SK-N-SH (cell line): ENCODE measurements around the gene GLS. TPM values are rescaled to one million over a fixed set of nuclear protein-coding genes. Genes with fewer than 3 reads are reported as not detected.

Experiments
- CTCF ChIA-PET: fragments of 300-600, 350-600 bp; formaldehyde crosslinking; extraction: SDS; loops from one replicate; lab custom pipeline; 2021; lab: Yijun Ruan, JAX
- POLR2A ChIA-PET: fragments of 350-600 bp; sonication (Branson Sonifier 250); formaldehyde crosslinking; extraction: SDS; loops from one replicate; lab custom pipeline; 2020; ENCODE audit warnings: antibody characterized with exemption, inconsistent platforms; lab: Yijun Ruan, JAX
- DNase-seq: peaks from one replicate; pipeline ENCODE4 v3.0.0; 2012
- H2AFZ ChIP-seq: fragments of 200-600 bp; sonication (generic); 2 replicates; pipeline ENCODE4 v1.8.1; 2016; ENCODE audit warnings: antibody characterized with exemption, mild to moderate bottlenecking, low read depth
- H3F3A ChIP-seq: fragments of 200-600 bp; sonication (generic); replicated peaks from 2 replicates; pipeline ENCODE3; 2016; ENCODE audit warnings: antibody characterized with exemption, mild to moderate bottlenecking; ENCODE audit not compliant: insufficient read depth
- H3K27ac ChIP-seq, 2 experiments: fragments of 200-500 bp in 1 of 2; fragments of 200-600 bp in 1 of 2; sonication (Bioruptor generic) in 1 of 2; sonication (generic), shearing (Covaris generic) in 1 of 2; 2 replicates each; pipeline versions ENCODE4 v1.5.1 to v1.6.1; 2014 to 2016; ENCODE audit warnings: low read depth in 2 of 2, inconsistent platforms in 1 of 2, low read length in 1 of 2, mild to moderate bottlenecking in 1 of 2, mixed read lengths in 1 of 2
- H3K27me3 ChIP-seq: fragments of 200-600 bp; sonication (generic), shearing (Covaris generic); 2 replicates; pipeline ENCODE4 v1.6.1; 2016; ENCODE audit warnings: mixed run types; ENCODE audit not compliant: insufficient read depth
- H3K36me3 ChIP-seq, 2 experiments: fragments of 200-500 bp in 1 of 2; fragments of 200-600 bp in 1 of 2; sonication (Bioruptor generic) in 1 of 2; sonication (generic) in 1 of 2; replicated peaks in 1 of 2; 2 replicates each; pipeline versions ENCODE3 to v1.5.1; 2014 to 2016; ENCODE audit warnings: low read length in 1 of 2, mild to moderate bottlenecking in 1 of 2; ENCODE audit not compliant: insufficient read depth in 2 of 2, control insufficient read depth in 1 of 2
- H3K4me1 ChIP-seq, 2 experiments: fragments of 200-500 bp in 1 of 2; fragments of 200-600 bp in 1 of 2; sonication (Bioruptor generic) in 1 of 2; sonication (generic), shearing (Covaris generic) in 1 of 2; 2 replicates each; pipeline versions ENCODE4 v1.5.1 to v1.6.1; 2014 to 2016; ENCODE audit warnings: low read depth in 1 of 2, low read length in 1 of 2, mixed run types in 1 of 2; ENCODE audit not compliant: insufficient read depth in 2 of 2, control insufficient read depth in 1 of 2
- H3K4me2 ChIP-seq: fragments of 200-600 bp; sonication (generic), shearing (Covaris generic); 2 replicates; pipeline ENCODE4 v1.6.1; 2017; ENCODE audit warnings: mixed run types
- H3K4me3 ChIP-seq, 2 experiments: fragments of 200-500 bp in 1 of 2; fragments of 200-600 bp in 1 of 2; sonication (Bioruptor generic) in 1 of 2; sonication (generic), shearing (Covaris generic) in 1 of 2; 2 replicates each; pipeline versions ENCODE4 v1.5.1 to v1.8.1; 2014 to 2016; ENCODE audit warnings: low read depth in 2 of 2, inconsistent platforms in 1 of 2, low read length in 1 of 2, mild to moderate bottlenecking in 1 of 2, mixed read lengths in 1 of 2, moderate library complexity in 1 of 2
- H3K79me2 ChIP-seq: fragments of 200-600 bp; sonication (generic); 2 replicates; pipeline ENCODE4 v1.8.1; 2017; ENCODE audit warnings: mild to moderate bottlenecking; ENCODE audit not compliant: insufficient read depth
- H3K9ac ChIP-seq: fragments of 200-600 bp; sonication (generic); 2 replicates; pipeline ENCODE4 v1.6.1; 2017; ENCODE audit warnings: mixed run types
- H3K9me2 ChIP-seq: fragments of 200-600 bp; sonication (generic); 2 replicates; pipeline ENCODE4 v1.6.1; 2017; ENCODE audit warnings: mixed run types
- H3K9me3 ChIP-seq: fragments of 200-600 bp; sonication (generic); 2 replicates; pipeline ENCODE4 v1.6.1; 2017; ENCODE audit warnings: mixed run types, mild to moderate bottlenecking, moderate library complexity
- H4K20me1 ChIP-seq: fragments of 200-600 bp; sonication (generic); 2 replicates; pipeline ENCODE4 v1.6.1; 2017; ENCODE audit warnings: mild to moderate bottlenecking, mixed run types; ENCODE audit not compliant: insufficient read depth
- CHD2 ChIP-seq: fragments of 150-350 bp; IDR thresholded peaks from 2 replicates; pipeline ENCODE4 v1.6.1; 2018; ENCODE audit warnings: low read length; ENCODE audit not compliant: partially characterized antibody
- ELF1 ChIP-seq: IDR thresholded peaks from 2 replicates; pipeline ENCODE4 v1.4.0; 2012
- EP300 ChIP-seq, 2 experiments: IDR thresholded peaks; 2 replicates each; pipeline versions ENCODE4 v1.4.0 to v1.6.1; 2012; ENCODE audit warnings: borderline replicate concordance in 1 of 2, low read depth in 1 of 2, low read length in 1 of 2
- EZH2phosphoT487 ChIP-seq: fragments of 200-600 bp; sonication (generic); IDR thresholded peaks from 2 replicates; pipeline ENCODE4 v1.6.1; 2017; ENCODE audit warnings: low read depth, mixed run types, mild to moderate bottlenecking, antibody characterized with exemption, moderate library complexity, borderline replicate concordance
- FOSL2 ChIP-seq: IDR thresholded peaks from 2 replicates; pipeline ENCODE4 v1.4.0; 2012; ENCODE audit warnings: low read depth, mild to moderate bottlenecking, moderate library complexity, borderline replicate concordance
- FOXJ3 ChIP-seq: sonication (generic); formaldehyde crosslinking; IDR thresholded peaks from 2 replicates; pipeline ENCODE4 v1.5.1; 2020; ENCODE audit warnings: mild to moderate bottlenecking, missing genetic modification reagents
- GABPA ChIP-seq: IDR thresholded peaks from 2 replicates; pipeline ENCODE4 v1.4.0; 2012; ENCODE audit warnings: low read depth, mild to moderate bottlenecking
- JUND ChIP-seq: IDR thresholded peaks from 2 replicates; pipeline ENCODE4 v1.4.0; 2012
- NRF1 ChIP-seq: IDR thresholded peaks from 2 replicates; pipeline ENCODE4 v1.6.1; 2012; ENCODE audit warnings: low read depth, mild to moderate bottlenecking, low read length
- RFX5 ChIP-seq: IDR thresholded peaks from 2 replicates; pipeline ENCODE4 v1.6.1; 2012; ENCODE audit warnings: mild to moderate bottlenecking, improper control_type of control experiment, low read length
- RXRA ChIP-seq: IDR thresholded peaks from 2 replicates; pipeline ENCODE4 v1.4.0; 2012; ENCODE audit warnings: low read depth, mild to moderate bottlenecking, borderline replicate concordance
- TAF1 ChIP-seq: IDR thresholded peaks from 2 replicates; pipeline ENCODE4 v1.6.1; 2012; ENCODE audit warnings: low read depth, mild to moderate bottlenecking, low read length, moderate library complexity, borderline replicate concordance
- TCF12 ChIP-seq: IDR thresholded peaks from 2 replicates; pipeline ENCODE4 v1.4.0; 2012
- TEAD4 ChIP-seq: IDR thresholded peaks from 2 replicates; pipeline ENCODE4 v1.4.0; 2012; ENCODE audit warnings: mild to moderate bottlenecking, borderline replicate concordance; ENCODE audit not compliant: insufficient read depth
- YY1 ChIP-seq: IDR thresholded peaks from 2 replicates; pipeline ENCODE4 v1.4.0; 2012; ENCODE audit warnings: low read depth, mild to moderate bottlenecking
- WGBS: methylation state at CpG from one replicate; pipeline ENCODE4 v1.1.6; 2017; ENCODE audit warnings: low lambda C conversion rate; 5-methylcytosine and 5-hydroxymethylcytosine counted together
- polyA plus RNA-seq, 3 experiments: library from polyadenylated mRNA; depleted of rRNA; stranded (reverse); fragments of >200 nt; gene quantifications; 2 replicates each; pipeline ENCODE4 v1.2.3, GENCODE V29; 2012
- TF ChIP-seq, protein P1 (sequence below): IDR thresholded peaks from 2 replicates; pipeline ENCODE4; 2012
- TF ChIP-seq, protein P2 (sequence below): fragments of 200-600 bp; sonication (generic); IDR thresholded peaks from 2 replicates; pipeline ENCODE4 v1.6.1; 2017; ENCODE audit warnings: antibody characterized with exemption, mild to moderate bottlenecking, moderate library complexity

Gene GLS
- polyA plus RNA-seq, 1 of the 3 experiments (the other 2 are of a cell fraction): 37.2 TPM

DNA sequence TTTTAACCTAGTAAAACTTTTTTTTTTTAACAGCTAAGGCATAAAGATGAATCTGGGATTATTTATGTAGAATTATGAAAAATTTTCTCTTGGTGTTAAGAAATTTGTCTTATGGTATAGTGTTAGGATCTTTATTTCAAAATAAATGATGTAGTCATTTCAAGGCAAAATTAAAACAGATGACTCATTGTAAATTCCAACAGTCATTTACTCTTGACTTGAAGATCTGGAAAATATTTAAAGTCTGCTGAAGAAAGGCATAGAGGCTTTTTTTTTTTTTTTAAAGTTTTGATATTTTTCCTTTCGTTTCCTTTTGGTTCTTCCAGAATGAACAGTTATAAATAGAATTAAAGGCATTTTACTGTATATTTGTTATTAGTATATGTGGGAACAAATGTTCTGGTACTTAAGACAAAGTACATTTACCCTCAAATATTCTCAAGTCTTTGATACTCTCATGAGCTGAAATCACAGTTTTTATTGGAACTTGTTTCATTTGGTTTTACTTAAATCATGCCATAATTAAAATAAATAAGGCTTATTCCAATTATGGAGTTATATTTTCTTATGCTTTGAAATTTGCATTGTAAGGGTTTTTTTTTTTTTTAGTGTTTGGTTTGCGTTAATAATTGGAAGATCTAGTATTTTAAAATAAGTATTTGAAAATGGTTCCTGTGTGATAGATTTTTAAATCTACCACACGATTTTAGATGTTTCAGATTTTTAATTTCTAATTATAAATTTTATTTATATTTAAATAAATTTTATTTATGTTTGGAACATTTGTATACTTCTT lies 29.9 kb downstream of the GLS start (continued):
- TF ChIP-seq, protein P1, sequence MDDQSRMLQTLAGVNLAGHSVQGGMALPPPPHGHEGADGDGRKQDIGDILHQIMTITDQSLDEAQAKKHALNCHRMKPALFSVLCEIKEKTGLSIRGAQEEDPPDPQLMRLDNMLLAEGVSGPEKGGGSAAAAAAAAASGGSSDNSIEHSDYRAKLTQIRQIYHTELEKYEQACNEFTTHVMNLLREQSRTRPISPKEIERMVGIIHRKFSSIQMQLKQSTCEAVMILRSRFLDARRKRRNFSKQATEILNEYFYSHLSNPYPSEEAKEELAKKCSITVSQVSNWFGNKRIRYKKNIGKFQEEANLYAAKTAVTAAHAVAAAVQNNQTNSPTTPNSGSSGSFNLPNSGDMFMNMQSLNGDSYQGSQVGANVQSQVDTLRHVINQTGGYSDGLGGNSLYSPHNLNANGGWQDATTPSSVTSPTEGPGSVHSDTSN: peak; percentile 26; the same call in 1 of the 2 replicates
- peak in 1 of 2 experiments; percentile 18; a peak in 1 of 4 replicates for TF ChIP-seq EP300 (IDR thresholded peaks at IDR 0.05; ENCODE audit: borderline replicate concordance in 1 of 2, low read depth in 1 of 2, low read length in 1 of 2)
- TF ChIP-seq, protein P2, sequence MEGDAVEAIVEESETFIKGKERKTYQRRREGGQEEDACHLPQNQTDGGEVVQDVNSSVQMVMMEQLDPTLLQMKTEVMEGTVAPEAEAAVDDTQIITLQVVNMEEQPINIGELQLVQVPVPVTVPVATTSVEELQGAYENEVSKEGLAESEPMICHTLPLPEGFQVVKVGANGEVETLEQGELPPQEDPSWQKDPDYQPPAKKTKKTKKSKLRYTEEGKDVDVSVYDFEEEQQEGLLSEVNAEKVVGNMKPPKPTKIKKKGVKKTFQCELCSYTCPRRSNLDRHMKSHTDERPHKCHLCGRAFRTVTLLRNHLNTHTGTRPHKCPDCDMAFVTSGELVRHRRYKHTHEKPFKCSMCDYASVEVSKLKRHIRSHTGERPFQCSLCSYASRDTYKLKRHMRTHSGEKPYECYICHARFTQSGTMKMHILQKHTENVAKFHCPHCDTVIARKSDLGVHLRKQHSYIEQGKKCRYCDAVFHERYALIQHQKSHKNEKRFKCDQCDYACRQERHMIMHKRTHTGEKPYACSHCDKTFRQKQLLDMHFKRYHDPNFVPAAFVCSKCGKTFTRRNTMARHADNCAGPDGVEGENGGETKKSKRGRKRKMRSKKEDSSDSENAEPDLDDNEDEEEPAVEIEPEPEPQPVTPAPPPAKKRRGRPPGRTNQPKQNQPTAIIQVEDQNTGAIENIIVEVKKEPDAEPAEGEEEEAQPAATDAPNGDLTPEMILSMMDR: no peak
- TF ChIP-seq ELF1: no peak
- TF ChIP-seq YY1: no peak
- no peak for TF ChIP-seq TEAD4
- peak; percentile 39; the same call in 1 of the 2 replicates for TF ChIP-seq TCF12
- no peak for TF ChIP-seq EZH2phosphoT487
- no peak for TF ChIP-seq RFX5
- no peak for TF ChIP-seq NRF1
- peak; percentile 62 for TF ChIP-seq JUND
- no peak for TF ChIP-seq TAF1
- no peak for TF ChIP-seq RXRA
- no peak for TF ChIP-seq CHD2
- TF ChIP-seq FOXJ3 (CRISPR knock-in tag): no peak
- TF ChIP-seq GABPA: no peak

GRCh38 chr2:190911813-190912212 lies 31.2 kb downstream of the GLS start:
- H3K79me2 ChIP-seq: peaks cover 73% of the 10 kb centered on the region
- 65% methylated on average over 3 of the region's 3 CpGs for WGBS

More at GRCh38 chr2:190911813-190912212, 31.2 kb downstream of the GLS start:
- Histone ChIP-seq H3K36me3 (peaks cover 66 to 80% of the 10 kb centered on the region in 2 experiments), H3K4me1 (peaks cover 9 to 20% of the 10 kb centered on the region in 2 experiments; a peak in 3 of 4 replicates), H3K4me2 (no peak overlapping the region), H4K20me1 (no peaks in the 10 kb centered on the region), H3K27ac (peak overlapping the region; percentile 53 to 87), H3K4me3 (no peak overlapping the region), H3K9ac (no peak overlapping the region), H3K9me2 (no peaks in the 10 kb centered on the region), H3K9me3 (no peaks in the 10 kb centered on the region), H3K27me3 (no peaks in the 10 kb centered on the region), H3F3A (peaks cover 48% of the 10 kb centered on the region), H2AFZ (no peak overlapping the region)
- TF ChIP-seq FOSL2: peak; percentile 18; the same call in 1 of the 2 replicates
- TF ChIP-seq EP300 (IDR thresholded peaks at IDR 0.05; ENCODE audit: borderline replicate concordance in 1 of 2, low read depth in 1 of 2, low read length in 1 of 2): no peak
- TF ChIP-seq TCF12: peak; percentile 20; the same call in 1 of the 2 replicates
- ChIA-PET POLR2A (no interaction called here), CTCF (no interaction called here)
- no peak for DNase-seq
